K562 (cell line): ENCODE measurements around the gene UBE2E2. TPM values are rescaled to one million over a fixed set of nuclear protein-coding genes. Genes with fewer than 3 reads are reported as not detected.

Experiments used
- ATAC-seq: fragments of 200-7000 bp; cut with Tn5 transposase; 3 replicates; pipeline ENCODE4 v1.9.1; 2020; ENCODE audit warnings: moderate library complexity
- BruUV-seq: library from RNA; stranded (reverse); fragments of 400-500 nt; replicated peaks from 2 replicates; lab custom pipeline; 2021; lab: Mats Ljungman, UMichigan
- CTCF ChIA-PET: fragments of 300-600 bp; formaldehyde crosslinking; extraction: SDS; loops from one replicate; lab custom pipeline; 2021; ENCODE audit warnings: low intra/inter-chr PET ratio; lab: Yijun Ruan, JAX
- POLR2A ChIA-PET: fragments of 300-600, 350-650 bp; sonication (Branson Sonifier 250); formaldehyde crosslinking; extraction: SDS; loops from one replicate; lab custom pipeline; 2021; ENCODE audit warnings: antibody characterized with exemption, inconsistent platforms; lab: Yijun Ruan, JAX
- DNase-seq, 4 experiments: peaks; one replicate each; pipeline versions ENCODE4 v3.0.0 to v3.0.0-alpha.2; 2011 to 2018; ENCODE audit warnings: low spot score in 3 of 4, mixed read lengths in 3 of 4; ENCODE audit errors: extremely low read depth in 1 of 4
- FAIRE-seq: peaks from 2 replicates; lab custom pipeline; 2011; peaks lifted over from hg19 to GRCh38; lab: Jason Lieb, UNC
- H2AFZ ChIP-seq: 2 replicates; pipeline ENCODE4 v1.6.0; 2011; ENCODE audit warnings: low read depth, low read length, control low read depth, inconsistent platforms
- H3K27ac ChIP-seq: fragments of 200-600 bp; 3 replicates; pipeline ENCODE4 v1.8.0; 2011; ENCODE audit warnings: low read depth, mild to moderate bottlenecking, control low read depth, inconsistent platforms, low read length, moderate library complexity, mixed read lengths; ENCODE audit errors: extremely low read depth
- H3K27me3 ChIP-seq, 2 experiments: fragments of 300-600 bp in 1 of 2; 2 replicates in 1 of 2; 3 replicates in 1 of 2; pipeline versions ENCODE4 v1.6.0 to v1.8.0; 2011; ENCODE audit warnings: inconsistent platforms in 2 of 2, low read length in 2 of 2, mild to moderate bottlenecking in 1 of 2, mixed read lengths in 1 of 2, moderate library complexity in 1 of 2; ENCODE audit not compliant: control insufficient read depth in 2 of 2, insufficient read depth in 2 of 2
- H3K36me3 ChIP-seq: fragments of 300-600 bp; 3 replicates; pipeline ENCODE4 v1.8.0; 2011; ENCODE audit warnings: mild to moderate bottlenecking, low read length, inconsistent platforms; ENCODE audit not compliant: control insufficient read depth, insufficient read depth
- H3K4me1 ChIP-seq, 2 experiments: fragments of 200-600 bp in 1 of 2; replicated peaks in 1 of 2; 2 replicates in 1 of 2; 3 replicates in 1 of 2; pipeline versions ENCODE4 v1.5.1 to v1.8.0; 2011; ENCODE audit warnings: inconsistent platforms in 2 of 2, low read length in 2 of 2, mild to moderate bottlenecking in 1 of 2, mixed read lengths in 1 of 2, moderate library complexity in 1 of 2; ENCODE audit not compliant: control insufficient read depth in 2 of 2, insufficient read depth in 2 of 2
- H3K4me2 ChIP-seq: 2 replicates; pipeline ENCODE4 v1.6.1; 2011; ENCODE audit warnings: low read length, control low read depth, inconsistent platforms, mixed read lengths; ENCODE audit not compliant: insufficient read depth
- H3K4me3 ChIP-seq: fragments of 200-600 bp; sonication (generic), shearing (Covaris generic); 2 replicates; pipeline ENCODE4 v1.5.1; 2016; ENCODE audit warnings: control low read depth, inconsistent platforms
- H3K79me2 ChIP-seq: fragments of 200-600 bp; 3 replicates; pipeline ENCODE4 v1.8.0; 2011; ENCODE audit warnings: low read length, inconsistent platforms; ENCODE audit not compliant: control insufficient read depth, insufficient read depth
- H3K9ac ChIP-seq, 2 experiments: 2 replicates each; pipeline versions ENCODE4 v1.6.0 to v1.6.1; 2011; ENCODE audit warnings: low read depth in 2 of 2, low read length in 2 of 2, control low read depth in 1 of 2, inconsistent platforms in 1 of 2, mild to moderate bottlenecking in 1 of 2, mixed read lengths in 1 of 2; ENCODE audit not compliant: insufficient read depth in 1 of 2
- H3K9me1 ChIP-seq: one replicate; pipeline ENCODE4 v1.6.0; 2011; ENCODE audit warnings: inconsistent platforms, mild to moderate bottlenecking, low read length, moderate library complexity; ENCODE audit not compliant: control insufficient read depth, insufficient read depth
- H3K9me3 ChIP-seq: replicated peaks from 2 replicates; pipeline ENCODE4 v1.5.1; 2011; ENCODE audit warnings: low read depth, low read length, inconsistent platforms; ENCODE audit not compliant: control insufficient read depth, insufficient read depth
- H4K20me1 ChIP-seq: replicated peaks from 2 replicates; pipeline ENCODE4 v1.6.1; 2011; ENCODE audit warnings: low read length, inconsistent platforms, mixed read lengths; ENCODE audit not compliant: control insufficient read depth, insufficient read depth
- ATF1 ChIP-seq, 2 experiments: fragments of 450-650 bp in 1 of 2; IDR thresholded peaks; 2 replicates each; pipeline ENCODE4 v1.6.1; 2016; ENCODE audit warnings: missing compliant biosample characterization in 1 of 2, missing genetic modification characterization in 1 of 2
- ATF7 ChIP-seq: fragments of 450-650 bp; IDR thresholded peaks from 2 replicates; pipeline ENCODE4 v1.7.1; 2014; ENCODE audit warnings: mild to moderate bottlenecking, moderate library complexity
- COPS2 ChIP-seq: fragments of 450-650 bp; conservative IDR thresholded peaks from 2 replicates; pipeline ENCODE4 v1.6.1; 2016; ENCODE audit warnings: mild to moderate bottlenecking, moderate library complexity
- MTF1 ChIP-seq: fragments of 250-450 bp; sonication (Bioruptor Pico); IDR thresholded peaks from 2 replicates; pipeline ENCODE4 v1.9.0; 2021; ENCODE audit warnings: moderate library complexity, mild to moderate bottlenecking, inconsistent platforms, borderline replicate concordance
- RBM34 ChIP-seq: fragments of 200-400 bp; formaldehyde crosslinking; IDR thresholded peaks from 2 replicates; pipeline ENCODE4 v1.6.1; 2018; ENCODE audit warnings: low read length, borderline replicate concordance; ENCODE audit not compliant: insufficient read depth
- VEZF1 ChIP-seq: fragments of 200-800 bp; sonication (Bioruptor generic); IDR thresholded peaks from 2 replicates; pipeline ENCODE4 v1.6.1; 2017; ENCODE audit warnings: missing genetic modification characterization, missing compliant biosample characterization
- ZFX ChIP-seq: sonication (generic); formaldehyde crosslinking; IDR thresholded peaks from 2 replicates; pipeline ENCODE4 v1.8.0; 2022; ENCODE audit warnings: mild to moderate bottlenecking, missing genetic modification reagents, moderate library complexity
- ZNF766 ChIP-seq: fragments of 200-800 bp; sonication (Bioruptor generic); conservative IDR thresholded peaks from 2 replicates; pipeline ENCODE4 v1.6.1; 2016; ENCODE audit warnings: missing genetic modification characterization, missing compliant biosample characterization
- WGBS: fragments of 100-300 bp; shearing (Covaris generic); methylation state at CpG from one replicate; pipeline ENCODE4 v1.1.6; 2016; ENCODE audit warnings: low coverage, mixed read lengths; ENCODE audit not compliant: insufficient coverage; ENCODE audit errors: missing lambda C conversion rate; 5-methylcytosine and 5-hydroxymethylcytosine counted together
- in situ Hi-C: fragments of 300-500 bp; cut with MboI; formaldehyde crosslinking; loops from 4 replicates; pipeline ENCODE4 v1.15.0; 2018; ENCODE audit warnings: inconsistent platforms, mixed read lengths
- intact Hi-C: fragments of 100-400 bp; cut with micrococcal nuclease; formaldehyde crosslinking; loops from 2 replicates; pipeline ENCODE4 v1.14.2; 2022
- polyA plus RNA-seq, 8 experiments: library from polyadenylated mRNA; depleted of rRNA in 4 of 8; stranded (reverse) in 5 of 8; unstranded in 3 of 8; fragments of >200 nt; fragmentation: Nextera tagmentation in 2 of 8; fragmentation: Illumina TruSeq in 1 of 8; extraction: Ambion mirVana in 2 of 8; extraction: Trizol in 1 of 8; gene quantifications; 2 replicates each; pipeline versions ENCODE4 v1.2.1 to v1.2.3, GENCODE V29; 2011 to 2014; ENCODE audit warnings: inconsistent platforms in 1 of 8, missing spikeins in 1 of 8
- total RNA-seq, 7 experiments: library from RNA; depleted of rRNA in 6 of 7; stranded (reverse); fragments of >200 nt in 6 of 7; fragmentation: Illumina TruSeq in 2 of 7; extraction: Trizol in 2 of 7; gene quantifications; 2 replicates each; pipeline versions ENCODE4 v1.2.1 to v1.2.3, GENCODE V29; 2011 to 2021; ENCODE audit warnings: low replicate concordance in 1 of 7
- TF ChIP-seq, protein P1 (sequence below): fragments of 250-450 bp; sonication (Bioruptor Pico); IDR thresholded peaks from 2 replicates; pipeline ENCODE4 v1.4.0; 2020

The UBE2E2 gene
- total and polyA plus RNA-seq, 9 of the 15 experiments (the other 6 are each of a cell fraction or from before 2014, with no cell fraction given): 0.22 to 5.1 (median 1.9) TPM

- Histone ChIP-seq H2AFZ (no peak overlapping the region), H3K9me1 (no peaks in the 10 kb centered on the region), H3K79me2 (no peaks in the 10 kb centered on the region), H3K27ac (no peak overlapping the region), H3K27me3 (no peaks in the 10 kb centered on the region), H3K4me2 (no peak overlapping the region), H3K9ac (no peak overlapping the region), H3K4me3 (no peak overlapping the region), H3K4me1 (no peaks in the 10 kb centered on the region), H3K9me3 (no peaks in the 10 kb centered on the region), H3K36me3 (no peaks in the 10 kb centered on the region), H4K20me1 (no peaks in the 10 kb centered on the region)
- 0% methylated on average over 1 of the region's 1 CpG for WGBS
- FAIRE-seq (no peak), ATAC-seq (no peak), DNase-seq (no peak)
- POLR2A ChIA-PET: no interaction called here
- intact Hi-C loops: no loop called here
- TF ChIP-seq ZFX (no peak), RBM34 (no peak), ZNF766 (CRISPR knock-in tag) (no peak), MTF1 (CRISPR knock-in tag) (no peak), VEZF1 (CRISPR knock-in tag) (no peak), ATF7 (no peak), ATF1 (CRISPR knock-in tag; IDR thresholded peaks at IDR 0.05) (no peak), ATF1 (tag; IDR thresholded peaks at IDR 0.05) (no peak), COPS2 (no peak)
- TF ChIP-seq, protein P1, sequence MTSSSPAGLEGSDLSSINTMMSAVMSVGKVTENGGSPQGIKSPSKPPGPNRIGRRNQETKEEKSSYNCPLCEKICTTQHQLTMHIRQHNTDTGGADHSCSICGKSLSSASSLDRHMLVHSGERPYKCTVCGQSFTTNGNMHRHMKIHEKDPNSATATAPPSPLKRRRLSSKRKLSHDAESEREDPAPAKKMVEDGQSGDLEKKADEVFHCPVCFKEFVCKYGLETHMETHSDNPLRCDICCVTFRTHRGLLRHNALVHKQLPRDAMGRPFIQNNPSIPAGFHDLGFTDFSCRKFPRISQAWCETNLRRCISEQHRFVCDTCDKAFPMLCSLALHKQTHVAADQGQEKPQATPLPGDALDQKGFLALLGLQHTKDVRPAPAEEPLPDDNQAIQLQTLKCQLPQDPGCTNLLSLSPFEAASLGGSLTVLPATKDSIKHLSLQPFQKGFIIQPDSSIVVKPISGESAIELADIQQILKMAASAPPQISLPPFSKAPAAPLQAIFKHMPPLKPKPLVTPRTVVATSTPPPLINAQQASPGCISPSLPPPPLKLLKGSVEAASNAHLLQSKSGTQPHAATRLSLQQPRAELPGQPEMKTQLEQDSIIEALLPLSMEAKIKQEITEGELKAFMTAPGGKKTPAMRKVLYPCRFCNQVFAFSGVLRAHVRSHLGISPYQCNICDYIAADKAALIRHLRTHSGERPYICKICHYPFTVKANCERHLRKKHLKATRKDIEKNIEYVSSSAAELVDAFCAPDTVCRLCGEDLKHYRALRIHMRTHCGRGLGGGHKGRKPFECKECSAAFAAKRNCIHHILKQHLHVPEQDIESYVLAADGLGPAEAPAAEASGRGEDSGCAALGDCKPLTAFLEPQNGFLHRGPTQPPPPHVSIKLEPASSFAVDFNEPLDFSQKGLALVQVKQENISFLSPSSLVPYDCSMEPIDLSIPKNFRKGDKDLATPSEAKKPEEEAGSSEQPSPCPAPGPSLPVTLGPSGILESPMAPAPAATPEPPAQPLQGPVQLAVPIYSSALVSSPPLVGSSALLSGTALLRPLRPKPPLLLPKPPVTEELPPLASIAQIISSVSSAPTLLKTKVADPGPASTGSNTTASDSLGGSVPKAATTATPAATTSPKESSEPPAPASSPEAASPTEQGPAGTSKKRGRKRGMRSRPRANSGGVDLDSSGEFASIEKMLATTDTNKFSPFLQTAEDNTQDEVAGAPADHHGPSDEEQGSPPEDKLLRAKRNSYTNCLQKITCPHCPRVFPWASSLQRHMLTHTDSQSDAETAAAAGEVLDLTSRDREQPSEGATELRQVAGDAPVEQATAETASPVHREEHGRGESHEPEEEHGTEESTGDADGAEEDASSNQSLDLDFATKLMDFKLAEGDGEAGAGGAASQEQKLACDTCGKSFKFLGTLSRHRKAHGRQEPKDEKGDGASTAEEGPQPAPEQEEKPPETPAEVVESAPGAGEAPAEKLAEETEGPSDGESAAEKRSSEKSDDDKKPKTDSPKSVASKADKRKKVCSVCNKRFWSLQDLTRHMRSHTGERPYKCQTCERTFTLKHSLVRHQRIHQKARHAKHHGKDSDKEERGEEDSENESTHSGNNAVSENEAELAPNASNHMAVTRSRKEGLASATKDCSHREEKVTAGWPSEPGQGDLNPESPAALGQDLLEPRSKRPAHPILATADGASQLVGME: no peak
- in situ Hi-C loops: no loop called here
- CTCF ChIA-PET: no interaction called here
- no TSS peak for BruUV-seq
These were observed 138.2 kb downstream of the UBE2E2 start for GRCh38 chr3:23341147-23341838.
